ENCODE data around the gene SMCO3.

DNA sequence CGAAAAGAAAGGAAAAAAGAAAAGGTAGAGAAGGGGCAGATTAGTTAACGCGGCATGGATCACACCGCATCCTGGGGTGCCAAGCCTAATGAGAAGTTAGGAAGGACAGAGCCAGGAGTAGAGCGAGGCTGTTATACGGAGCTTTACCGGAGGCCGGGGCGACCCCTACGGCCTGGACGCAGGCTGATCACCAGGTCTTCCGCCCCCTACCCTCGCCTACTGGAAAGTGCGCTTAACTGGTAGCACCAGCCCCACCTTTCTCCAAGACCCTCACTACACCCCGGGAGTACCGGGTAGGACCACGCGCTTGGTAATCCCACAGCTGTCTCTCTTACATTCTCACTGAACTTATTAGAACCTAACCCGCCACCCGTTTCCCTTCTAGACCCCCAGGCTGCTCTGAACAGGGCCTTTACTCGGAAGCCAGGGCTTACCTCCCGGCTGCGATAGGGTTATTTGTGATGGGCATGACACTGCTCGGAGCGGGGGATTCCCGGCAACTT is 44.5 kb downstream of the SMCO3 start:
- TF ChIP-seq, protein P1, sequence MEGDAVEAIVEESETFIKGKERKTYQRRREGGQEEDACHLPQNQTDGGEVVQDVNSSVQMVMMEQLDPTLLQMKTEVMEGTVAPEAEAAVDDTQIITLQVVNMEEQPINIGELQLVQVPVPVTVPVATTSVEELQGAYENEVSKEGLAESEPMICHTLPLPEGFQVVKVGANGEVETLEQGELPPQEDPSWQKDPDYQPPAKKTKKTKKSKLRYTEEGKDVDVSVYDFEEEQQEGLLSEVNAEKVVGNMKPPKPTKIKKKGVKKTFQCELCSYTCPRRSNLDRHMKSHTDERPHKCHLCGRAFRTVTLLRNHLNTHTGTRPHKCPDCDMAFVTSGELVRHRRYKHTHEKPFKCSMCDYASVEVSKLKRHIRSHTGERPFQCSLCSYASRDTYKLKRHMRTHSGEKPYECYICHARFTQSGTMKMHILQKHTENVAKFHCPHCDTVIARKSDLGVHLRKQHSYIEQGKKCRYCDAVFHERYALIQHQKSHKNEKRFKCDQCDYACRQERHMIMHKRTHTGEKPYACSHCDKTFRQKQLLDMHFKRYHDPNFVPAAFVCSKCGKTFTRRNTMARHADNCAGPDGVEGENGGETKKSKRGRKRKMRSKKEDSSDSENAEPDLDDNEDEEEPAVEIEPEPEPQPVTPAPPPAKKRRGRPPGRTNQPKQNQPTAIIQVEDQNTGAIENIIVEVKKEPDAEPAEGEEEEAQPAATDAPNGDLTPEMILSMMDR (IDR thresholded peaks at IDR 0.05; ENCODE audit: low read depth, low read length, poor library complexity, severe bottlenecking) = no peak
- no peak for TF ChIP-seq EZH2phosphoT487 (IDR thresholded peaks at IDR 0.05; ENCODE audit: borderline replicate concordance, low read length)

Data from DOHH2 (cell line).